ENCODE data around the gene CDK14.

CDK14 gene

DNA sequence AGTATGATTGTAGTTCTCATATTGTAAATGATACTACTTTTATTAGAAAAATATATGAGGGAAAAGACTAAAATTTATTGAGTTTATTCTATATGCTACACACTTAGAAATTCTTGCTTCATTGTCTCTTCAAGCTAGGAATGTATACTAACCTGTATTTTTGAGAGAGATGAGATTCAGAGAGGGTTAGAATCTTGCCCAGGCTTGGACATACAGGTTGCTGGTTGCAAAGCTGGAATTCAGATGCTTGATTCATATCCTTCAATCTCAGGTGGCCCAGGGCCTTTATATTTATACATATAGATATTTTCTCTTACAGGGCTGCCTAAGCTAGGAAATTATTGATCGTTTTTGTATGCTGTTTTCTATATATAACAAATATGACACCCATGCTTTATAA, 324.2 kb downstream of the CDK14 start:
- DNase-seq, result no peak

DNA sequence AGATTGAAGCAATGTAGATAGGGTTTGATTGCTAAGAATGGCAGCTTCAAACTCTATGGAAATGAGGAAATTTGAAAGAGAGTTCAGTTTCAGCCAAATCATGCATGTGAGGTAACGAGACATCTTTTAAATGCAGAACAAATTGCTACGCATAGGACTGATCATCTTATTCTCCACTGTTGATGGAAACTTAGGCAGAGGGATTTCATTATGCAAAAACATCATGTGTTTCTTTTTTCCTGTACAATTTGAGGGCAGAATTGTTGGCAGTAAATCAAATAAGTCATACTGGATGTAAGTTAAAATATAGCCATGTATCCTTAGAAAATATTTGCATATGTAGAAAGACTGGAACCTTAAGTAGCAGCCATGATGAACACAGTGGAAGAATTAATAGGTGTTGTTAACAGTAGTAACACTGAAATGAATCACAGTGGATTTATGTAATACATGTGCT, 327.4 kb downstream of the CDK14 start:
- no peak for DNase-seq

DNA sequence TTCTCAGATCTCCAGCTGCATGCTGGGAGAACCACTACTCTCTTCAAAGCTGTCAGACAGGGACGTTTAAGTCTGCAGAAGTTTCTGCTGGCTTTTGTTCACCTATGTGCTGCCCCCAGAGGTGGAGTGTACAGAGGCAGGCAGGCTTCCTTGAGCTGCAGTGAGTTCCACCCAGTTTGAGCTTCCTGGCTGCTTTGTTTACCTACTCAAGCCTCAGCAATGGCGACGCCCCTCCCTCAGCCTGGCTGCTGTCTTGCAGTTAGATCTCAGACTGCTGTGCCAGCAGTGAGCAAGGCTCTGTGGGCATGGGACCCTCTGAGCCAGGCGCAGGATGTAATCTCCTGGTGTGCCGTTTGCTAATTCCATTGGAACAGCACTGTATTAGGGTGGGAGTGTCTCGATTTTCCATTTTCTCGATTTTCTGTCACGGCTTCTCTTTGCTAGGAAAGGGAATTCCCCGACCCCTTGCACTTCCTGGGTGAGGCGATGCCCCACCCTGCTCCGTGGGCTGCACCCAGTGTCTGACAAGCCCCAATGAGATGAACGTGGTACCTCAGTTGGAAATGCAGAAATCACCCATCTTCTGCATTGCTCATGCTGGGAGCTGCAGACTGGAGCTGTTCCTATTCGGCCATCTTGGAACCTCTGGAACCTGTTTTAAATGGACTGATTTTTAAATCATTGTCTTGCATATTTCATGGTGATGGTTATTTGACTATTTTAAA, 332.7 kb downstream of the CDK14 start:
- DNase-seq, result peak in 2 of 3 experiments; percentile 17 to 78

- peak in 1 of 3 experiments; percentile 88 for DNase-seq
These were observed 336.1 kb downstream of the CDK14 start for GRCh38 chr7:90931986-90932916.

DNA sequence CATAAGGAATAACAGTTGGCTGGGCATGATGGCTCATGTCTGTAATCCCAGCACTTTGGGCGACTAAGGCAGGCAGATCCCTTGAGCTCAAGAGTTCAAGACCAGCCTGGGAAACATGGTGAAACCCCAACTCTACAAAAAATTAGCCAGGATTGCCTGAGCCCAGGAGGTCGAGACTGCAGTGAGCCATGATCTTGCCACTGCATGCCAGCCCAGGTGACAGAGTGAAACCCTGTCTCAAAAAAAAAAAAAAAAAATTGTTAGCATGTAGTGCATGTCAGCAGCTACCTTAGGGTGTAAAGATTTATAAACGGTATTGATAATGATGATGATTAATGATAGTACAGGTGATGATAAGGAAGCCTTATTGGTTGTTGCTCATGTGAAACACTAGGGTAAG, 336.9 kb downstream of the CDK14 start:
- DNase-seq, result no peak

DNA sequence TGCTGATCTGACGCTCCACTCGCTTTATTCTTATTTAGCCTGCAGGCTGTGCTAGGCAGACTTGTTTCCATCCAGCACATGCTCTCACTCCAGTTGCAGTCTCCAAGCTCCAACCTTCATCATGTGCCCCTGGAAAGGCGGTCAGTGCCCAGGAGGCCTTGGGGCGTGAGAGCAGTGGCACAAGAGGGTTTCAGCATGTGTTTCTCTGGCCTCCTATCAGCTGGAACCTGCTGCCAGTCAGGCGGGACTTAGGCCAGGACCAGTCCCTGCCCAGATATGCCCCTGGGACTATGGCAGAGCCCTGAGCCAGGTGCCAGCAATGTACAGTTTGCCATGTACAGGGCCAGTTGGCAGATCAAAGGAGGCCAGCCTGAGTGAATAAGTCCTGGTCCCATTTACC, 337.9 kb downstream of the CDK14 start:
- no peak for DNase-seq

DNA sequence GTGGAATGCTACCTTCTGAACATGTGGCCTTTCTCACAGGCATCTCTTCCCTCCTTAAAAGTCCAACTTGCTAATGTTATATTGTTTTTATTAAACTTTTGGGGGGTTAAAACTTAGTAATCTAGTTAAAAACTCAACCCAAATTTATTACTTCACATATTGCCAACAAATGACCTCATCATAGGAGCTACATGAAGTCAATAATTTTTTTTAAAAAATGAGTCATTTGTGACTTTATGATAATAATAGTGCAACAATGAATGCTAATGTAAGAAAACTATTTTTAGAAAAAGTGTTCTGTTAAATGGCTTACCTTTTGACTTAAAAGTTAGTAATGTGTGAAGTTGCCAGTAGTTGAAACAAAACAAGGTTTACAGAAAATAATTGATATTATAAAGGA, 342.2 kb downstream of the CDK14 start:
- DNase-seq, result no peak

DNA sequence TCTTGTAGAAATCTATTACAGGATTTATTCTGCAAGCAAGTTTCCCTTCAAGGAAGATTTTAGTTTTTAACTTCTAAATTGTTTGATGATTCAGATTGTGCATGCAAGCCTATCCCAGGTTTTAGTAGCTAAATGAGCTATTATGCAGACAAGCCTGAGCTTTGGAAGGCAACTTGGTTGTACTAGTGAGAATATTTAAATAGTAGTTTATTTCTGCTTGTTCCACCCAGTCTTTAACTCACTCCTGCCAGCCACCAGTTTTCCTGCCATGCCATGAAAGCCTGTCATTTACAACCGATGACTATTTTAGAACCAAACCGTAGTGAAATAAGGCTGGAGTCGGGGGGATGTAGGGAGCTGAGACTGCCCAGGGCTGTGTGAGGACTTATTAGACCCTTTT, 343.5 kb downstream of the CDK14 start:
- DNase-seq, result no peak

DNA sequence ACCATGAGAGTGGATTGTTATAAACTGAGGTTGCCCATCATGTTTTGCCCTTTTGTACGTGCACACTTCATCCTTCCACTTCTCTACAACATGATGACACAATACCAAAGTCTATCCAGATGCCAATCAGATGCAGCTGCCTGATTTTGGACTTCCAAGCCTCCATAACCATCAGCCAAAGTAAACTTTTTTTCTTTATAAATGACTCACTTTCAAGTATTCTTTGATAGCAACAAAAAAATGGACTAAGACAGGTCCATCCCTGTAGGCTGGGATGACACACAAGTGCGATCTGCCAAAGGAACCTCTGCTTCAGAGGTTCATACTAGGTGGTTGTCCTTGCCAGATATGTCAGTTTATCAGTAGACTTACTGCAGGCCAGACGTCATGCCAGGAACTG, 347.9 kb downstream of the CDK14 start:
- DNase-seq, result no peak

DNA sequence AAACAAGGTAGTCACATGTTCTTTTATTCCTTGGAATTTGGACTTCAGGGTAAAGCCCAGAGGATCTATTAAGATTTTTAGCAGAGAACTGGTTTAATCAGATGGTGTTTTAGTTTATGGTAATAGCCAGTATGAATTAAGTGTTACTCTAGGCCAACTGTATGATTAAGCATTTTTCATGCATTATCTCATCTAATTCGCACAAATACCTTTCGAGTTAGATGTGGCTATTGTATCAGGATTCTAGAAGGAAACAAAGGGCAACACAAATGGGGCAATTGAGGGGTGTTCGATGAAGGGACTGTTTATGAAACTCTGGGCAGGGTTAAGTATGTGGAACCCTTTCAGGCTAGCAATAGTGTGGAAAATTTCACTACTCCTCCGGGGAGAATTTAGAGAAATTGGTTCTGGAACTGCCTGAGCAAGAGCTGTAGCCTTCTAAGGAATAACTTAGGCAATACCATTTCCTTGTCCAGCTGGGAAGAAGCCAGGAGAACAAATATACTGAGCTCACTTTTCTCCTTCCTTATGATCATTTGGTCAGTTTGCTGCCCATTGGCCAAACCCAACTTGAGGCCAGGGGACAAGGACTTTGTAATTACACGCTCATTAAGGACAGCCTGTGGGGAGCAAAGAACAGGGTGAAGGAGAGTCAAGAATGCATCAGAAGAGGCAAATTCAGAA, 349.1 kb downstream of the CDK14 start:
- no peak for DNase-seq

- DNase-seq, result no peak
These were observed 350.8 kb downstream of the CDK14 start for GRCh38 chr7:90946730-90947501.

DNA sequence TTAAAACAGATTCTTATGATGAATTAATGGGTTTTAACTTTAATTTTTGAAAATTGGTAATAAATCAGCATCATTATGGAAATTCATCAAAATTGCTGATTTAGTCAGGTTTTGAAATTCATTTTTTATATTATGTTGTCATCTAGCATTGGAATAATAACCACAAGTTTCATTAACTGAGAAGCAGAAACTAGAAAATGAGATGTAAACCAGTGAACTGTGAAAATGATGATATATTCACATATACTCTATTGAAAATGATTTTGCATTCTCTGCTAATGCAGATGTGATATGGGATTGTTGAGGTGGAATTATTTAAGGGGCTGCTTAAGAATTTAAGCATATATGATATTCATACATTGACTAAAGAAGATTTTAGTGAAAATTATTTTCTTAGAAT, 352.0 kb downstream of the CDK14 start:
- DNase-seq, result no peak

GRCh38 chr7:90951229-90951628, 355.1 kb downstream of the CDK14 start:
- DNase-seq, result no peak

GRCh38 chr7:90951986-90952954, 356.1 kb downstream of the CDK14 start:
- DNase-seq, result peak in 2 of 3 experiments; percentile 50 to 89

DNA sequence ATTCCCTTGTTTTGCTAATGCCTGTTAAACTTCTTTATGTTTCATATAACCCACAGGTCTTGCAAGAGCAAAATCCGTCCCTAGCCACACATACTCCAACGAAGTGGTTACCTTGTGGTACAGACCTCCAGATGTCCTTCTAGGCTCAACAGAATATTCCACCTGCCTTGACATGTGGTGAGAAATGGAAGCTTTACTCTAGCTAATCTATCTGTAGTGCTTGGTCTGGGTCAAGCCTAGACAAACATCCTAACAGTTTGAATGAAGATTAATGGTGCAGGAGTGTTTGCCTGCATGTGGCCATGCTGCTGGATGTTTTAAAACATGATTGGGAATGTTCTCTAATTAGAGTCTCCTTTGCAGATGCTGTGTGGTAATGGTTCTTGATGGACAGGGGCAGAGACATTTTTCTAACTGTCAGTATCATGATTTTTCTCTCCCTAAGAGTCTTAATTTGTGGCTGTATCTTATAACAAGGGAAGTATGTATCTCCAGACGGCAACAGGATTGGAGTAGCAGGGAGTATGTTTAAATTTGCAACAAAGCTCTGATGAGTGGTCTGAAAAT, 359.6 kb downstream of the CDK14 start:
- DNase-seq, result peak; percentile 87 to 99 (median 89)

GRCh38 chr7:90957883-90958282, 361.8 kb downstream of the CDK14 start:
- DNase-seq, result no peak

GRCh38 chr7:90958647-90959046, 362.5 kb downstream of the CDK14 start:
- no peak for DNase-seq

GRCh38 chr7:90961037-90961725, 365.1 kb downstream of the CDK14 start:
- peak in 1 of 3 experiments; percentile 27 for DNase-seq

DNA sequence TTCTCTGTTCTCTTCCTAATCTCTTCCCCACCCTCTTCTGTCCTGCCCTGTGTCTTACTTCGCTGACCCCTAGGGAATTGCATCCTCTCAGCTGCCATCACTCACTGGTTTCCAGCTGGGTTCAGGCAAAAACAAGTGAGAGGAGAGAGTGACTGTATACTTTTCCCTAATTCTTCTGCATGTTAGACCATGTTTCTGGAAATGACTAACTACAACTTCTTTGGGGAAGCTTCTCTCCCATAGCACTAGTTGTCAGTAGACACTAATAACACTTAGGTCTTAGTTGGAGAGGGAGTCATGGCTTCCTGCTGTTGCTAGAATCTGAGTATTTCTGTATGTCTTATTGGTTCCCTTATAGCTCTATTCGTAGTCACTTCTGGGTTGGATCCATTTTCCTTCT, 369.1 kb downstream of the CDK14 start:
- DNase-seq, result no peak

DNA sequence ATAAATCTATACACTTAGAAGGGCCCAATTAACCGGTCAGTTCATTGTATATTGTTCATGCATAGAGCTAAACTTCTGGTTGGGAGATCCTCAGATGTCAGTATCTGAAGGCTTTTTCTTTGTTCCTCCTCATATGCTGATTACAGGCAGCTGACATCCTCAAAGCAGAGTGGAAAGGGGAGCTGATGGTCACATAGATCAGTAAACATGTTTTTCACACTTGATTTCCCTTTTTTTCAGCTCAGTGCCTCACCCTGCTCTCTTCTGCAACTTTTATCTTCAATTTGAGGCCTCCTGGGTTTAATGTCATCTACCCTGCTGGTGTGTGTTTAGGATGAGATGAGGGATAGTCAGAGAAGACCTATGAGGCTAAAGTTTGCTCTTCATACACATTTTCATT, 370.2 kb downstream of the CDK14 start:
- peak in 1 of 3 experiments; percentile 9 for DNase-seq

Measured in NCI-H1417 (cell line).